Coronary artery (tissue), 2 donors: Measurements from ENCODE around the gene SMARCAL1.
A peak's percentile ranks its signal among the peaks of the same experiment; 100 is the strongest.

Experiments used
- DNase-seq: peaks from one replicate; pipeline ENCODE4 v3.0.0-alpha.2; 2017; ENCODE audit warnings: low spot score
- H3K27ac ChIP-seq, 2 donors: fragments of 200-600 bp; sonication (generic); one replicate each; pipeline ENCODE4 v1.5.1; 2016 to 2019
- H3K4me3 ChIP-seq: fragments of 200-600 bp; sonication (generic); 2 replicates; pipeline ENCODE4 v1.5.1; 2016; ENCODE audit warnings: mild to moderate bottlenecking, moderate library complexity
- TF ChIP-seq, protein P1 (sequence below): fragments of 200-600 bp; sonication (generic); IDR thresholded peaks from one replicate; pipeline ENCODE4 v1.5.1; 2019; ENCODE audit warnings: antibody characterized with exemption

SMARCAL1 gene

DNA sequence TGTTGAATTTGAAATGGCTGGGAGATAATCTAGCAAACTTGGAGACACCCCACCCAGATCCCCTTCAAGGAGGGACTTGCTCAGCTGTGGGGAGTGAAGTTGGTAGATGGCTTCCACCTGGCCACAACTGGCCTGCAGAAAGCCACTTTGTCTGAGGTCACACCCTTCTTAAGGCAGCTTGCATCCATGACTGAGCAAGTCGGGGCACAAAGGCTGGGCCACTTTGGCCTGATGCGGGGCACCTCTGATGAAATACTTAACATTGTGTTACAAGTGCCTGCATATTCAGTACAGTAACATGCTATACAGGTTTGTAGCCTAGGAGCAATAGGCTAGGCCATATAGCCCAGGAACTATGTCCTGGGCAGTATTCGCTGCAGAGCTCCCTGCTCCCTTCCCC, 73.0 kb downstream of the SMARCAL1 start:
- Histone ChIP-seq H3K4me3 (no peak overlapping the region), H3K27ac (peak overlapping the region in 1 of 2 donors; percentile 6)
- DNase-seq = no peak
- TF ChIP-seq, protein P1, sequence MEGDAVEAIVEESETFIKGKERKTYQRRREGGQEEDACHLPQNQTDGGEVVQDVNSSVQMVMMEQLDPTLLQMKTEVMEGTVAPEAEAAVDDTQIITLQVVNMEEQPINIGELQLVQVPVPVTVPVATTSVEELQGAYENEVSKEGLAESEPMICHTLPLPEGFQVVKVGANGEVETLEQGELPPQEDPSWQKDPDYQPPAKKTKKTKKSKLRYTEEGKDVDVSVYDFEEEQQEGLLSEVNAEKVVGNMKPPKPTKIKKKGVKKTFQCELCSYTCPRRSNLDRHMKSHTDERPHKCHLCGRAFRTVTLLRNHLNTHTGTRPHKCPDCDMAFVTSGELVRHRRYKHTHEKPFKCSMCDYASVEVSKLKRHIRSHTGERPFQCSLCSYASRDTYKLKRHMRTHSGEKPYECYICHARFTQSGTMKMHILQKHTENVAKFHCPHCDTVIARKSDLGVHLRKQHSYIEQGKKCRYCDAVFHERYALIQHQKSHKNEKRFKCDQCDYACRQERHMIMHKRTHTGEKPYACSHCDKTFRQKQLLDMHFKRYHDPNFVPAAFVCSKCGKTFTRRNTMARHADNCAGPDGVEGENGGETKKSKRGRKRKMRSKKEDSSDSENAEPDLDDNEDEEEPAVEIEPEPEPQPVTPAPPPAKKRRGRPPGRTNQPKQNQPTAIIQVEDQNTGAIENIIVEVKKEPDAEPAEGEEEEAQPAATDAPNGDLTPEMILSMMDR = no peak

DNA sequence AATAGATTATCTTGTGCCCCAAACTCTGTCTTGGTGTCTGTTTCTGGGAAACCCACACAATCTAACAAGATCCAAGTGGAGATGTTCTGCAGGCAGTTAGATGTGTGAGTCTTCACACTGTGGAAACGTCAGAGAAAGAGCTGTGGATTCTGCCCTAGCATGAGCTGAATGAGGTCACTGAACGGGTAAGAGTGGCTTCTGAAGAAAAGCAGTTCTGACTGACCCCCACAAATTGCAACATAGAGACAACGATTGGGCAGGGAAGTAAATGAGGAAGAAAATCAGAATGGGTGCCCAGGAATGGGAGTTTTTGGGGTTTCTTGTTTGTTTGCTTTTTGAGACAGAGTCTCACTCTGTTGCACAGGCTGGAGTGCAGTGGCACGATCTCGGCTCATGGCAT, 73.5 kb downstream of the SMARCAL1 start:
- Histone ChIP-seq H3K27ac (peak overlapping the region in 1 of 2 donors; percentile 73), H3K4me3 (no peak overlapping the region)
- TF ChIP-seq, protein P1 = no peak
- DNase-seq = no peak

DNA sequence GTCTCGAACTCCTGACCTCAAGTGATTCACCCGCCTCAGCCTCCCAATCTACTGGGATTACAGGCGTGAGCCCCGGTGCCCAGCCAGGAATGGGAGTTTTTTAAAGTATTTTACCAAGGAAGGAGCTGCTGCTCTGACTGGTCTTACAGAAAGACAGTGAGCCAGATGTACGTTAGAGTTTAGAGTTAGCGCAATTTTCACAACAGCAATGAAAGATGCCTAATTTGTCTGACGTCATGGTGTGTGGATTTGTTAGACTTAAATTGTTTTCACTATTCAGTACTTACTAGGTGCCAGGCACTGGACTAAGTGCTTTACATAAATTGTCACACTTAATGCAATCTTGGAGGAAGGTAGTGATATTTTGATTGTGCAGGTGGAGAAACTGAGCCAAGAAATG, 74.0 kb downstream of the SMARCAL1 start:
- TF ChIP-seq, protein P1 = no peak
- H3K27ac ChIP-seq = peak overlapping the region in 1 of 2 donors; percentile 73
- DNase-seq = no peak
- no peak overlapping the region for H3K4me3 ChIP-seq

DNA sequence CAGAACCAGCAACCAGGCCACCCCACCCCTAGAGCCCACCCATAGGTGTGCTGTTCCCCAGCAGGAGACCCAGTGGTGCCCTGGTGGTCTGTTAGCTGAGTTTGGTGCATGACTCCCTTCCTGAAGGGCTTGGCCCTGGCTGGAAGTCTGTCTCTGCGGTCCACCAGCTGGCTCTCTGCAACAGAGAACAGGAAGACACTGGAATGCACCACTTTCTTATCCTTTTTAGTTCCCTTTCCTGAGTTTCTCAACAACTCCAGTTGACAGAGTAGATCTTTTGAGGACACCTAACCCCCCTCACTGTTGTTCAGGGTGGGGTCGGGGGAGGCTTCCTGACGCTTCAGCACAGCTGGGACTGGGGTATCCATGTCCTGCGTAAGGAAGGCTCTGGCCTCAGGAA, 74.4 kb downstream of the SMARCAL1 start:
- TF ChIP-seq, protein P1 = no peak
- DNase-seq = no peak
- Histone ChIP-seq H3K27ac (peak overlapping the region in 1 of 2 donors; percentile 73), H3K4me3 (no peak overlapping the region)

DNA sequence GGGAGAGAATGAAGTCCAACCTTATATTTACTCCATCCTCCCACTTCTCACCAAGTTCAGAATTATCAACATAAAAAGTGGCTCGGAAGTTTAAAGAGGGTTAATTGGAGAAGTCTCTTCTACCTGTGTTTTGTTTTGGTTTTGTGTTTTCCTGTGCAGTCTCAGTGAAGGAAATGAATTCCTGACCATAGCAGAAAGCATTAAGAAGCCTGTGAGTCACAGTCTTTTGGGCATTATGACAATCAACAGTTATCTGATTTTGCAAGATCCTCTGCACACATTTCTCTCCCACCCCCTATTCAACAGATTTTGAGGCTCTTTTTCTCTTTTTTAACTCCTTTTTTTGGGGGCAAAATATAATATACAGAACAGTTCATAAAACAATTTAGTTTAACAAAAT, 77.8 kb downstream of the SMARCAL1 start:
- TF ChIP-seq, protein P1 = no peak
- Histone ChIP-seq H3K4me3 (no peak overlapping the region), H3K27ac (no peak overlapping the region)
- DNase-seq = no peak

DNA sequence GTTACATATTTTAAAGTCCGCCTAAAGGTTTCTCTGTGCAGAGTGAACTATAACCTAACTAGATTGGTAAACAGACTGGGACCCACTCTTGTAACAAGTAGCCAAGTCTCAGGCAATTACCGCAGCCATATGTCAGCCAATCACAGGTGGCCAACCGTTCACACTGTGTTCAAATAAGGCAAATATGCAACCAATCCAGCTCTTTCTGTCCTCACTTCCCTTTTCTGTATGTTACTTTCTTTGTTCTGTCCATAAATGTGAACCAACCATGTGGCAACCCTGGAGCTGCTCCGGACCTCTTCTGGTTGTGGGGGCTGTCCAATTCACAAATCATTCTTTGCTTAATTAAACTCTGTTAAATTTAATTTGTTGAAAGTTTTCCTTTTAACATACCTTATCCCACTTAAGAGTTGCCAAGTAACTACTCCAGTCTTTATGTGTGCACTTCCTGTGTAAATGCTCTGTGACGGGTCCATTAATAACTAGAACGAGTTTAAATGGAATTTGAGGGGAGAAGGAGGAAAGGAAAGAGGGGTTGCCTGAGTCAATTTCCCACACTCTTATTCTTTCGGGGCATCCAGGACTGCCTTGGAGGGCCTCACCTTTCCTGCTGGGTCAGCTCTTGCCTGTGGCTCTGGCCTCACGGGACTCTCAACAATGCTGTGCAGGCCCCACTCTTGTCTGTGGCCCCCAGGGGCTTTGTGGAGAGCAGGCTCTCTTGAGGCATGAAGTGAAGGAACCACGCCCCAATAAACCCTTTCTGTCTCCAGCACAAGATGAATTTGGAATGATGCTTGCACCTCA, 79.7 kb downstream of the SMARCAL1 start:
- DNase-seq = no peak
- TF ChIP-seq, protein P1 = no peak
- H3K4me3 ChIP-seq = no peak overlapping the region
- no peak overlapping the region for H3K27ac ChIP-seq
